HEK293 (cell line): ENCODE measurements around the gene SLC22A4.

Experiments
- CTCF ChIA-PET: fragments of 350-600 bp; formaldehyde crosslinking; extraction: SDS; loops from one replicate; lab custom pipeline; 2021; ENCODE audit warnings: antibody characterized with exemption; lab: Yijun Ruan, JAX
- POLR2A ChIA-PET: fragments of 300-600 bp; formaldehyde crosslinking; extraction: SDS; loops from one replicate; lab custom pipeline; 2020; ENCODE audit warnings: antibody characterized with exemption, inconsistent platforms; lab: Yijun Ruan, JAX
- H3K27ac ChIP-seq: fragments of 200-500 bp; sonication (Bioruptor generic); 2 replicates; pipeline ENCODE4 v1.5.1; 2014; ENCODE audit warnings: low read depth, low read length, control low read depth, inconsistent platforms; ENCODE audit errors: extremely low read depth
- H3K36me3 ChIP-seq, 2 experiments: fragments of 200-500 bp in 1 of 2; sonication (Bioruptor generic) in 1 of 2; 1 replicate in 1 of 2; 2 replicates in 1 of 2; pipeline ENCODE4 v1.5.1; 2014 to 2017; ENCODE audit warnings: inconsistent platforms in 2 of 2, low read length in 2 of 2; ENCODE audit not compliant: control insufficient read depth in 2 of 2, insufficient read depth in 1 of 2
- H3K4me1 ChIP-seq: fragments of 200-500 bp; sonication (Bioruptor generic); 2 replicates; pipeline ENCODE4 v1.5.1; 2014; ENCODE audit warnings: mild to moderate bottlenecking, low read length, inconsistent platforms; ENCODE audit not compliant: control insufficient read depth, insufficient read depth
- H3K4me3 ChIP-seq: 2 replicates; pipeline ENCODE4 v1.5.1; 2011; ENCODE audit warnings: low read depth, mild to moderate bottlenecking, control low read depth, low read length, moderate library complexity
- H3K9me3 ChIP-seq: fragments of 200-500 bp; sonication (Bioruptor generic); 2 replicates; pipeline ENCODE4 v1.5.1; 2014; ENCODE audit warnings: low read depth, low read length, inconsistent platforms; ENCODE audit not compliant: control insufficient read depth, insufficient read depth
- BCL11B ChIP-seq: fragments of 450-650 bp; formaldehyde crosslinking; IDR thresholded peaks from 2 replicates; pipeline ENCODE4 v1.5.1; 2016; ENCODE audit warnings: low read depth, missing biosample characterization, missing genetic modification characterization
- KLF1 ChIP-seq: fragments of 450-650 bp; formaldehyde crosslinking; IDR thresholded peaks from 2 replicates; pipeline ENCODE4 v1.5.1; 2016; ENCODE audit warnings: missing biosample characterization, missing genetic modification characterization
- KLF8 ChIP-seq: fragments of 450-650 bp; formaldehyde crosslinking; IDR thresholded peaks from 2 replicates; pipeline ENCODE4 v1.5.1; 2016; ENCODE audit warnings: missing biosample characterization, missing genetic modification characterization
- OSR2 ChIP-seq: fragments of 450-650 bp; formaldehyde crosslinking; IDR thresholded peaks from 2 replicates; pipeline ENCODE4 v1.5.1; 2016; ENCODE audit warnings: missing biosample characterization, missing genetic modification characterization
- ZEB2 ChIP-seq: fragments of 450-650 bp; formaldehyde crosslinking; IDR thresholded peaks from 2 replicates; pipeline ENCODE4 v1.5.1; 2016; ENCODE audit warnings: missing biosample characterization, missing genetic modification characterization
- ZNF2 ChIP-seq: fragments of 450-650 bp; formaldehyde crosslinking; IDR thresholded peaks from 2 replicates; pipeline ENCODE4 v1.5.1; 2016; ENCODE audit warnings: missing biosample characterization, missing genetic modification characterization
- ZNF623 ChIP-seq: fragments of 450-650 bp; formaldehyde crosslinking; IDR thresholded peaks from 2 replicates; pipeline ENCODE4 v1.5.1; 2016; ENCODE audit warnings: missing biosample characterization, missing genetic modification characterization
- ZNF707 ChIP-seq: fragments of 450-650 bp; formaldehyde crosslinking; IDR thresholded peaks from 2 replicates; pipeline ENCODE4 v1.5.1; 2016; ENCODE audit warnings: missing biosample characterization, missing genetic modification characterization
- TF ChIP-seq, protein P1 (sequence below): fragments of 450-650 bp; formaldehyde crosslinking; IDR thresholded peaks from 2 replicates; pipeline ENCODE4 v1.5.1; 2016; ENCODE audit warnings: missing biosample characterization, missing genetic modification characterization
- TF ChIP-seq, protein P2 (sequence below): fragments of 450-650 bp; formaldehyde crosslinking; IDR thresholded peaks from 2 replicates; pipeline ENCODE4 v1.5.0; 2017; ENCODE audit warnings: missing biosample characterization, missing genetic modification characterization, borderline replicate concordance
- TF ChIP-seq, protein P3 (sequence below): fragments of 450-650 bp; formaldehyde crosslinking; IDR thresholded peaks from 2 replicates; pipeline ENCODE4 v1.5.1; 2016; ENCODE audit warnings: missing biosample characterization, missing genetic modification characterization, low read depth

The SLC22A4 gene

DNA sequence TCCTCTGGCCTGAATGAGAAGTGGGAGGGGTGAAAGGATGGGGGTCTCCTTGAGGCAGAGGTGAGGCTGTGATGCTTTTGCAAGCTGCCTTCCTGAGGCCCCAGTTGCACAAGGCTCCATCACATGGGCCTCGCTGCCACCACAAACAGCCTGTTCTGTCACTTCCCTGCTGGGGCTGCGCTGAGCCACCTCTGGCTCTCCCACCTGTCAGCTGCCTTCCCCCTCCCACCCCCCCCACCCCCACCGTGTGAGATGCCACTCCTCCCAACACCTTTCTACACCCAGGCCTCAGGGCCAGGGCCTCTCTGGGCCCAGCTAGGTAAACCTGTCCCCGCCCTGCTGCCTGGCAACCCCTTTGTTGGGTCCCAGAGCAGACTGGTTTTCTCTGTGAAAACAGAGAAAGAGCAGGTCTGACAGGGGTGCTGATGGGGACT, 41.2 kb upstream of the SLC22A4 start:
- TF ChIP-seq, protein P1, sequence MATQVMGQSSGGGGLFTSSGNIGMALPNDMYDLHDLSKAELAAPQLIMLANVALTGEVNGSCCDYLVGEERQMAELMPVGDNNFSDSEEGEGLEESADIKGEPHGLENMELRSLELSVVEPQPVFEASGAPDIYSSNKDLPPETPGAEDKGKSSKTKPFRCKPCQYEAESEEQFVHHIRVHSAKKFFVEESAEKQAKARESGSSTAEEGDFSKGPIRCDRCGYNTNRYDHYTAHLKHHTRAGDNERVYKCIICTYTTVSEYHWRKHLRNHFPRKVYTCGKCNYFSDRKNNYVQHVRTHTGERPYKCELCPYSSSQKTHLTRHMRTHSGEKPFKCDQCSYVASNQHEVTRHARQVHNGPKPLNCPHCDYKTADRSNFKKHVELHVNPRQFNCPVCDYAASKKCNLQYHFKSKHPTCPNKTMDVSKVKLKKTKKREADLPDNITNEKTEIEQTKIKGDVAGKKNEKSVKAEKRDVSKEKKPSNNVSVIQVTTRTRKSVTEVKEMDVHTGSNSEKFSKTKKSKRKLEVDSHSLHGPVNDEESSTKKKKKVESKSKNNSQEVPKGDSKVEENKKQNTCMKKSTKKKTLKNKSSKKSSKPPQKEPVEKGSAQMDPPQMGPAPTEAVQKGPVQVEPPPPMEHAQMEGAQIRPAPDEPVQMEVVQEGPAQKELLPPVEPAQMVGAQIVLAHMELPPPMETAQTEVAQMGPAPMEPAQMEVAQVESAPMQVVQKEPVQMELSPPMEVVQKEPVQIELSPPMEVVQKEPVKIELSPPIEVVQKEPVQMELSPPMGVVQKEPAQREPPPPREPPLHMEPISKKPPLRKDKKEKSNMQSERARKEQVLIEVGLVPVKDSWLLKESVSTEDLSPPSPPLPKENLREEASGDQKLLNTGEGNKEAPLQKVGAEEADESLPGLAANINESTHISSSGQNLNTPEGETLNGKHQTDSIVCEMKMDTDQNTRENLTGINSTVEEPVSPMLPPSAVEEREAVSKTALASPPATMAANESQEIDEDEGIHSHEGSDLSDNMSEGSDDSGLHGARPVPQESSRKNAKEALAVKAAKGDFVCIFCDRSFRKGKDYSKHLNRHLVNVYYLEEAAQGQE (tag by site-specific recombination): no peak
- no peak for TF ChIP-seq ZEB2 (tag by site-specific recombination)
- TF ChIP-seq, protein P2, sequence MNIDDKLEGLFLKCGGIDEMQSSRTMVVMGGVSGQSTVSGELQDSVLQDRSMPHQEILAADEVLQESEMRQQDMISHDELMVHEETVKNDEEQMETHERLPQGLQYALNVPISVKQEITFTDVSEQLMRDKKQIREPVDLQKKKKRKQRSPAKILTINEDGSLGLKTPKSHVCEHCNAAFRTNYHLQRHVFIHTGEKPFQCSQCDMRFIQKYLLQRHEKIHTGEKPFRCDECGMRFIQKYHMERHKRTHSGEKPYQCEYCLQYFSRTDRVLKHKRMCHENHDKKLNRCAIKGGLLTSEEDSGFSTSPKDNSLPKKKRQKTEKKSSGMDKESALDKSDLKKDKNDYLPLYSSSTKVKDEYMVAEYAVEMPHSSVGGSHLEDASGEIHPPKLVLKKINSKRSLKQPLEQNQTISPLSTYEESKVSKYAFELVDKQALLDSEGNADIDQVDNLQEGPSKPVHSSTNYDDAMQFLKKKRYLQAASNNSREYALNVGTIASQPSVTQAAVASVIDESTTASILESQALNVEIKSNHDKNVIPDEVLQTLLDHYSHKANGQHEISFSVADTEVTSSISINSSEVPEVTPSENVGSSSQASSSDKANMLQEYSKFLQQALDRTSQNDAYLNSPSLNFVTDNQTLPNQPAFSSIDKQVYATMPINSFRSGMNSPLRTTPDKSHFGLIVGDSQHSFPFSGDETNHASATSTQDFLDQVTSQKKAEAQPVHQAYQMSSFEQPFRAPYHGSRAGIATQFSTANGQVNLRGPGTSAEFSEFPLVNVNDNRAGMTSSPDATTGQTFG (tag by site-specific recombination): no peak
- no peak for TF ChIP-seq BCL11B (tag by site-specific recombination)
- Histone ChIP-seq H3K27ac (no peak overlapping the region), H3K9me3 (no peaks in the 10 kb centered on the region), H3K36me3 (no peaks in the 10 kb centered on the region), H3K4me1 (no peaks in the 10 kb centered on the region), H3K4me3 (no peak overlapping the region)
- CTCF ChIA-PET: no interaction called here
- POLR2A ChIA-PET: no interaction called here

DNA sequence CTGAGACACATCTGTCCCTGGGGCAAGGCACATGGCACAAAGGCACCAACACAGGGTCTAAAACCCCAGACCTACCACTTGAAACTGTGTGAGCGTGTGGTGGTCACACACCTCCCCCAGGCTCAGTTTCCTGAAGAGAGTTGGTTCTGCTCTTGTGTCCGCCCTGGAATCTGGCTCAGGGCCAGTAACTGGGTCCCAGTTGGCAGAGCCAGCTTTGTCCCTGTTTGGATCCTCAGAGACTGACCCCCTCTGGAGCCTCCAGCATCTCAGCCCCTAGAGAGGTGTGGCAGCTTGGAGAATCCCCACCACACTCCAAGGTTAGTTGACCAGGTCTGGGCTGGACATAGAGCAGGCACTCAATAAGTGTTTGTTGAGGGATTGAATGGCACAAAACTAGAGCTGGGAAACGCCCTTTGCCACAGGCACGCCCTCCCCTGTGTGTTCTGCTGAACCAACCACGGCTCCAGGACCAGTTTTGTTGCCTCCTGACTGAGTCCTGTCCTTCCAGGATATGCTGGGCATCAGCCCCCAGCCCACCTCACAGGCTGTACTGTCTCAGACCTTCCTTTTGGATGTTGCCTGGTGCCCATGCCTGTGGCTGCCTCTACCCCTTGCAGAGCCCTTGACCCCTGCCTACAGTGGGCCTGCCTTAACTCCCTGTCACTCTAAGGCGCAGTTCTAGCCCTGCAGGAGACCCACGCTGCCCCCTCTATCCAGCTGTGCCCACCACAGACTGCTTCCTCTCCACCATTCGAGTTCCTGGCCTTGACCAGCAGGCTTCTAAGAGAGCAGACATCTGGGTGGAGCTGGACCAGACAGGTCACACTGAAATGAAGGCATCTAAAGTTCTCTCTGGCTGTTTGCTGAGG, 40.5 kb upstream of the SLC22A4 start:
- H3K4me1 ChIP-seq: no peaks in the 10 kb centered on the region
- POLR2A ChIA-PET: no interaction called here
- H3K36me3 ChIP-seq: no peaks in the 10 kb centered on the region
- H3K9me3 ChIP-seq: no peaks in the 10 kb centered on the region
- no peak overlapping the region for H3K4me3 ChIP-seq
- TF ChIP-seq ZNF2 (tag by site-specific recombination) (no peak), KLF8 (no peak), OSR2 (tag by site-specific recombination) (no peak), ZNF623 (no peak), KLF1 (tag by site-specific recombination) (peak; percentile 46; the same call in 1 of the 2 replicates), ZNF707 (no peak)
- TF ChIP-seq, protein P3, sequence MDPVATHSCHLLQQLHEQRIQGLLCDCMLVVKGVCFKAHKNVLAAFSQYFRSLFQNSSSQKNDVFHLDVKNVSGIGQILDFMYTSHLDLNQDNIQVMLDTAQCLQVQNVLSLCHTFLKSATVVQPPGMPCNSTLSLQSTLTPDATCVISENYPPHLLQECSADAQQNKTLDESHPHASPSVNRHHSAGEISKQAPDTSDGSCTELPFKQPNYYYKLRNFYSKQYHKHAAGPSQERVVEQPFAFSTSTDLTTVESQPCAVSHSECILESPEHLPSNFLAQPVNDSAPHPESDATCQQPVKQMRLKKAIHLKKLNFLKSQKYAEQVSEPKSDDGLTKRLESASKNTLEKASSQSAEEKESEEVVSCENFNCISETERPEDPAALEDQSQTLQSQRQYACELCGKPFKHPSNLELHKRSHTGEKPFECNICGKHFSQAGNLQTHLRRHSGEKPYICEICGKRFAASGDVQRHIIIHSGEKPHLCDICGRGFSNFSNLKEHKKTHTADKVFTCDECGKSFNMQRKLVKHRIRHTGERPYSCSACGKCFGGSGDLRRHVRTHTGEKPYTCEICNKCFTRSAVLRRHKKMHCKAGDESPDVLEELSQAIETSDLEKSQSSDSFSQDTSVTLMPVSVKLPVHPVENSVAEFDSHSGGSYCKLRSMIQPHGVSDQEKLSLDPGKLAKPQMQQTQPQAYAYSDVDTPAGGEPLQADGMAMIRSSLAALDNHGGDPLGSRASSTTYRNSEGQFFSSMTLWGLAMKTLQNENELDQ (tag by site-specific recombination): no peak
- TF ChIP-seq, all 188 proteins: peak for 1
- no peak overlapping the region for H3K27ac ChIP-seq
- CTCF ChIA-PET: interaction anchor here (0.9 to 1.4 kb wide), 2 partner anchors 11 to 15 kb away, joined by 4 to 5 read pairs; no protein-coding TSS in a partner anchor
